NOMO-1 treated with DMSO at 0.1 percent for 48 hours (cell line): ENCODE measurements around the gene LRP1B.
"Not testable (repeated sequence)": the region's sequence is repeated elsewhere in the genome, so short reads cannot be mapped to it uniquely, and the experiment has no call there.

ENCODE experiments used
- DNase-seq: peaks from one replicate; lab custom pipeline; 2025; ENCODE audit not compliant: unreplicated experiment; lab: John Stamatoyannopoulos, UW

Gene LRP1B

GRCh38 chr2:141195087-141195486 is 935.7 kb downstream of the LRP1B start:
- DNase-seq, result no peak

GRCh38 chr2:141187075-141187439 is 943.8 kb downstream of the LRP1B start:
- no peak for DNase-seq

GRCh38 chr2:141186413-141187074 is 944.3 kb downstream of the LRP1B start:
- no peak for DNase-seq

GRCh38 chr2:141182246-141182645 is 948.6 kb downstream of the LRP1B start:
- DNase-seq, result no peak

GRCh38 chr2:141169117-141169516 is 961.7 kb downstream of the LRP1B start:
- not testable (repeated sequence) for DNase-seq

GRCh38 chr2:141162314-141162713 is 968.5 kb downstream of the LRP1B start:
- DNase-seq, result no peak

GRCh38 chr2:141151611-141152286 is 979.1 kb downstream of the LRP1B start:
- DNase-seq, result no peak

GRCh38 chr2:141142025-141142424 is 988.8 kb downstream of the LRP1B start:
- DNase-seq, result no peak

GRCh38 chr2:141137122-141137693 is 993.6 kb downstream of the LRP1B start:
- no peak for DNase-seq

- DNase-seq, result no peak
Measured at GRCh38 chr2:141133883-141134282, 996.9 kb downstream of the LRP1B start.

- DNase-seq, result no peak
Measured at GRCh38 chr2:141125432-141125831, 1005.4 kb downstream of the LRP1B start.

- DNase-seq, result no peak
Measured at GRCh38 chr2:141118836-141119235, 1012.0 kb downstream of the LRP1B start.

GRCh38 chr2:141113301-141113700 is 1017.5 kb downstream of the LRP1B start:
- no peak for DNase-seq

- no peak for DNase-seq
Measured at GRCh38 chr2:141109633-141110032, 1021.2 kb downstream of the LRP1B start.

- DNase-seq, result no peak
Measured at GRCh38 chr2:141105763-141106162, 1025.1 kb downstream of the LRP1B start.

- DNase-seq, result no peak
Measured at GRCh38 chr2:141103216-141103615, 1027.6 kb downstream of the LRP1B start.

- no peak for DNase-seq
Measured at GRCh38 chr2:141079231-141079630, 1051.6 kb downstream of the LRP1B start.

GRCh38 chr2:141075753-141076152 is 1055.1 kb downstream of the LRP1B start:
- no peak for DNase-seq

- no peak for DNase-seq
Measured at GRCh38 chr2:141068053-141068682, 1062.6 kb downstream of the LRP1B start.

GRCh38 chr2:141065042-141065441 is 1065.8 kb downstream of the LRP1B start:
- no peak for DNase-seq

- DNase-seq, result no peak
Measured at GRCh38 chr2:141063406-141063805, 1067.4 kb downstream of the LRP1B start.

GRCh38 chr2:141062443-141062842 is 1068.4 kb downstream of the LRP1B start:
- no peak for DNase-seq
